Adrenal gland (tissue), 12 donors: ENCODE measurements around the gene MACROH2A2. TPM values are rescaled to one million over a fixed set of nuclear protein-coding genes. Genes with fewer than 3 reads are reported as not detected.

Experiments used
- DNase-seq, 7 donors: peaks; one replicate each; pipeline ENCODE4 v3.0.0-alpha.2; 2019 to 2020
- H3K27ac ChIP-seq, 5 donors: fragments of 200-600 bp; sonication (generic) in 4 of 5; 1 replicate in 3 of 5; 2 replicates in 2 of 5; pipeline versions ENCODE4 v1.5.1 to v1.8.0; 2016 to 2020; ENCODE audit warnings: mild to moderate bottlenecking in 1 of 5
- H3K27me3 ChIP-seq: fragments of 200-600 bp; 2 replicates; pipeline ENCODE4 v1.8.0; 2021
- H3K36me3 ChIP-seq, 2 donors: fragments of 200-600 bp; replicated peaks in 1 of 2; 1 replicate in 1 of 2; 2 replicates in 1 of 2; pipeline versions ENCODE4 v1.5.1 to v1.8.0; 2018 to 2022
- H3K4me1 ChIP-seq, 2 donors: fragments of 200-600 bp; replicated peaks in 1 of 2; 1 replicate in 1 of 2; 2 replicates in 1 of 2; pipeline versions ENCODE4 v1.5.1 to v1.8.0; 2018 to 2021
- H3K4me3 ChIP-seq, 4 donors: fragments of 200-600 bp; sonication (generic) in 3 of 4; one replicate each; pipeline ENCODE4 v1.5.1; 2016 to 2018
- H3K9me3 ChIP-seq, 3 donors: fragments of 200-600 bp; sonication (generic) in 1 of 3; replicated peaks in 1 of 3; 1 replicate in 2 of 3; 2 replicates in 1 of 3; pipeline versions ENCODE4 v1.5.1 to v1.8.0; 2016 to 2021
- CTCF ChIP-seq, 6 experiments: fragments of 450-650 bp in 4 of 6; fragments of 200-600 bp in 2 of 6; sonication (generic) in 1 of 6; IDR thresholded peaks; 1 replicate in 5 of 6; 2 replicates in 1 of 6; pipeline versions ENCODE4 v1.5.1 to v1.8.0; 2016 to 2021; ENCODE audit warnings: antibody characterized with exemption in 6 of 6, mild to moderate bottlenecking in 2 of 6, moderate library complexity in 1 of 6
- POLR2A ChIP-seq, 2 donors: fragments of 450-650 bp; IDR thresholded peaks; one replicate each; pipeline ENCODE4 v1.6.1; 2017; ENCODE audit warnings: antibody characterized with exemption in 2 of 2, mild to moderate bottlenecking in 2 of 2, moderate library complexity in 1 of 2
- WGBS, 4 donors: extraction: QIAGEN DNeasy Blood & Tissue Kit in 2 of 4; methylation state at CpG; one replicate each; pipeline versions ENCODE4 v1.1.5 to v1.1.7; 2013 to 2017; 5-methylcytosine and 5-hydroxymethylcytosine counted together
- intact Hi-C, 2 donors: fragments of 100-400 bp; cut with DNase I; formaldehyde crosslinking; loops; one replicate each; pipeline versions ENCODE4 v1.14.1 to v1.15.0; 2022 to 2023
- polyA plus RNA-seq, 3 donors: library from polyadenylated mRNA; stranded (reverse); fragments of 200-250 nt in 2 of 3; fragments of 350-450 nt in 1 of 3; fragmentation: Illumina TruSeq in 1 of 3; extraction: RNeasy Lipid Tissue Mini Kit (QIAGEN cat#74804) in 1 of 3; gene quantifications; one replicate each; pipeline ENCODE4 v1.2.3, GENCODE V29; 2013 to 2014
- total RNA-seq, 9 donors: library from RNA; depleted of rRNA in 4 of 9; stranded (reverse); fragments of >200 nt in 4 of 9; fragments of 120-200 nt in 1 of 9; fragmentation: NEBNext Ultra II Directional in 1 of 9; extraction: Animal tissue kit (Norgen Biotek cat#: 25700) in 1 of 9; gene quantifications; one replicate each; pipeline versions ENCODE4 v1.1.0 to v1.2.4, GENCODE V29; 2013 to 2023
- donor health status: healthy with polysubstance abuse.
- donor health status: Bipolar disorder and iron deficiency.
- donor health status: DM: yes; HTN: yes; CAD: no.
- donor health status: DM: no; HTN: no; CAD: no.
- donor health status: DM: no; HTN: no; CAD: no.
- donor health status: DM: yes; HTN: yes; CAD: no.

MACROH2A2 gene
- total and polyA plus RNA-seq, 12 donors, result 1.8 to 28.1 (median 3.3) TPM

GRCh38 chr10:70137135-70137534 is 84.5 kb downstream of the MACROH2A2 start:
- Histone ChIP-seq H3K27me3 (no peaks in the 10 kb centered on the region), H3K27ac (no peak overlapping the region), H3K4me1 (peaks cover 5 to 6% of the 10 kb centered on the region in 2 donors), H3K9me3 (no peaks in the 10 kb centered on the region), H3K4me3 (no peak overlapping the region), H3K36me3 (peaks cover 0 to 9% of the 10 kb centered on the region in 2 donors)
- DNase-seq, result no peak
- 86 to 93% (median 89%) methylated on average over 9 of the region's 9 CpGs for WGBS, 4 donors
- no peak for TF ChIP-seq CTCF (IDR thresholded peaks at IDR 0.05)
- TF ChIP-seq POLR2A (IDR thresholded peaks at IDR 0.05), result no peak
- intact Hi-C loops, result no loop called here

- Histone ChIP-seq H3K9me3 (no peaks in the 10 kb centered on the region), H3K27ac (no peak overlapping the region), H3K36me3 (peaks cover 0 to 9% of the 10 kb centered on the region in 2 donors), H3K27me3 (no peaks in the 10 kb centered on the region), H3K4me1 (peaks cover 2 to 5% of the 10 kb centered on the region in 2 donors), H3K4me3 (no peak overlapping the region)
- 92 to 99% (median 95%) methylated on average over 11 to 14 of the region's 14 CpGs for WGBS, 4 donors
- TF ChIP-seq CTCF (IDR thresholded peaks at IDR 0.05) (no peak), POLR2A (IDR thresholded peaks at IDR 0.05) (no peak)
- peak in 1 of 7 donors; percentile 41 for DNase-seq
- intact Hi-C loops, result no loop called here
Measured at GRCh38 chr10:70137927-70138883, 85.6 kb downstream of the MACROH2A2 start.

GRCh38 chr10:70139151-70139996 is 86.7 kb downstream of the MACROH2A2 start:
- intact Hi-C loops, result no loop called here
- no peak overlapping the region for H3K4me3 ChIP-seq
- WGBS, 4 donors, result 90 to 100% (median 92%) methylated on average over 6 to 11 of the region's 11 CpGs
- peaks cover 0 to 9% of the 10 kb centered on the region in 2 donors for H3K36me3 ChIP-seq
- TF ChIP-seq CTCF (IDR thresholded peaks at IDR 0.05) (no peak), POLR2A (IDR thresholded peaks at IDR 0.05) (no peak)
- H3K9me3 ChIP-seq, result no peaks in the 10 kb centered on the region
- no peaks in the 10 kb centered on the region for H3K27me3 ChIP-seq
- H3K4me1 ChIP-seq, result peaks cover 0 to 5% of the 10 kb centered on the region in 2 donors
- no peak overlapping the region for H3K27ac ChIP-seq
- DNase-seq, result peak in 1 of 7 donors; percentile 38

GRCh38 chr10:70139997-70140250 is 87.3 kb downstream of the MACROH2A2 start:
- Histone ChIP-seq H3K4me1 (peaks cover 5 to 9% of the 10 kb centered on the region in 2 donors), H3K27me3 (no peaks in the 10 kb centered on the region), H3K9me3 (no peaks in the 10 kb centered on the region), H3K36me3 (peaks cover 0 to 9% of the 10 kb centered on the region in 2 donors), H3K27ac (no peak overlapping the region), H3K4me3 (no peak overlapping the region)
- TF ChIP-seq POLR2A (IDR thresholded peaks at IDR 0.05) (no peak), CTCF (IDR thresholded peaks at IDR 0.05) (no peak)
- peak in 1 of 7 donors; percentile 41 for DNase-seq
- WGBS, 4 donors, result 89 to 92% (median 91%) methylated on average over 5 to 6 of the region's 6 CpGs
- intact Hi-C loops, result no loop called here
